ENCODE data around the gene DSCAML1.

DSCAML1 gene

DNA sequence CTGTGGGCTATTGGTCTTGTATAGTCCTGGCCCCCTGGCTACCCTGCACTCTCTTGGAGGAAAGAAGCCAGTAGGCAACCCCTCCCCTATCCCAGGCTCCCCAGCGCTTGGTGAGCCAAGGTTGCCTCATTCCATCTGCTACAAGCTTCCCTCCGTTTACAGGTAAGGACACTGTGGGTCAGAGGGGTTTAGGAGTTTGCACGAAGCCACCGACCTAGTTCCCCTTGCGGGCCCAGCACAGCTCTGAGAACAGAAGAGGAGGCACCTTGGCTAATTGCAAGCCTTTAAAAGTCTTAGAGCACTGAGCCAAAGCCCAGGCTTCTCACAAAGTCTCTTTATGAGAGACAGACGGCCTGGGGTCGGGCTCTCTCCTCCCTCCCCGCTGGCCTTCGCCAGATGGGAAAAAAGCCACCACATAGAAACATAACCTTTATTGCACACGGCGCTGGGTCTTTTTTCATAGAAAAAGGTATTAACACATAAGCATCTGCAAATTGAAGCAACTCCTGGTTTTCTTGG, 369.6 kb downstream of the DSCAML1 start:
- DNase-seq (ENCODE audit: low read depth, low spot score) = no peak

DNA sequence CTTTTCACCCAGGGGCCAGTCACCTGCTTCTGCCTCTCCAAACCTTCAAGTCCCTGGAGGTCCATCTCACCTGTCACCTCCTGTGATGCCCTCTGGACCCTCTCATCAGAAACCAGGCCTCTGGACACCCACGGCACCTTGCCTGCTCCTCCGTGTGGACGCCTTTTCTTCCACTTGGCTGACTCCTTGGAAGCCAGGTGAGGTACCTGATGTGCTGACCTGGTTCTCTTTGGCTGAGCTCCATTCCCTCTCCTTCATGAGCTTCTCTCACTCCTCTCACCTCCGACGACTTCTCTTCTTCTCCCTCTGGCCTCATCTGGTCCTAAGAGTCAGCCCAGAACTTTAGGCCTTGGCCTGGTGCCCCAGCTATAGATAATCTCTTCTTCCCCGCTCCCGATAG, 370.1 kb downstream of the DSCAML1 start:
- no peak for DNase-seq (ENCODE audit: low read depth, low spot score)

DNA sequence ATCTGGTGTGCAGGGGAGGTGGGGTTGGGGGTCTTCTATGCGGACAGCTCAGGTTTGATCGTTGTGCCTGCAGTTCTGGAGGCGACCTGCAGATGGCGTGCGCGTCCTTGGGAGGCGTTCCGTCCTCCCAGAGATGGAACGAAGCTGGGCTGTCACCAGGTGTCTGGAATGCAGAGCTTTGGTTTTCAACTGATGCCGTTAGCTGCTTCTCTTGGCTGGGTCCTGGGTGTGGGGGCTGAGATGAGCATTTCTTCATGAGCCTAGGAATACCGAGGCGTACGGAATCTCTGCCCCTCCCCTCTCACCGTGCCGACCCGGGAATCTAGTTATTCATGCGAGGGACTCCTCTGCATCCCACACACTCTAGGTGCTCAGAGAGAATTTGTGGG, 370.7 kb downstream of the DSCAML1 start:
- DNase-seq (ENCODE audit: low read depth, low spot score) = no peak

DNA sequence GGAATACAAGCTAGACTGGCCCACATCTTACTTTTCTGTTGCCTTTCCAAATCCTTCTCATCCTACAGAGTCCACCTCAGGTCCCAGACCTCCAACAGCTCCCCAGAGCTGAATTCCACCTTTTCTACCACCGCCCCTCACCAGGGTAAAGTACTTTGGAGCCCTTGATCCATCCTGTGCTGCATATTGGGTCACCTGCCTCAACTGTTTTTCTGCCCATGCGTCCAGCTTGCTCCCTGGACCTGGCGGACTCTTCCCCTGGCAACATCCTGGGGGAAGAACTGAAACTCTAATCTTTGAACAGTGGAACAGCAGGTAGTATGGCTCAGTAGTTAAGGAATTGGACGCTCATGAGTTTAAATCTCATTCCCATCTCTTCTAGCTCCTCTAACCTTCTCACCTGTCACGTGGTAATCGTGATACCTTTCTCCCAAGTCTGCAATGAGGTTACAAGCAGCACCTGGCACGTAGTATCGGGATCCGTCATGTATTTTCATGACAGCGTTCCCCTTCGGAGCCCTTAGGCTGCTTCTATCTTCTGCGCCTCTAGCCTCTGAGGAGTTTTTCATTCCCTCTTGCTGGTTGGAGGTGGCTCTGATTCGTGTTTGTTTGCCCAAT, 371.2 kb downstream of the DSCAML1 start:
- no peak for DNase-seq (ENCODE audit: low read depth, low spot score)

DNA sequence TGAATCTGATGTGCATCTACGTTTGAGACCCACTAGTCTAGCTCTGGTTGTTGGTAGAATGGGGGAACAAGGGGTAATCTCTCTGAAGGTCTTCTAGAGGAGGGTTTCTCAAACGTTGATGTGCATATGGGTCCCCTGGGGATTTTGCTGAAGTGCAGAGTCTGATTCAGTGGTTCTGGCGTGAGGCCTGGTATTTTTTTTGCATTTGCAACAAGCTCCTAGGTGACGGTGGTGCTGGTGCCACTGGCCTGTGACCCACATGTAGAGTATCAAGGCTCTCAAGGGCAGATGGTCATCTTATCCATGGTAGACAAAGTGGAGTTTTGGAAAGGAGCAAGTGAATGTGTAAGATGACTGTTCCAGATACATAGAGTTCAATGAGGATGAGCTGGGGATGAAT, 372.2 kb downstream of the DSCAML1 start:
- no peak for DNase-seq (ENCODE audit: low read depth, low spot score)

DNA sequence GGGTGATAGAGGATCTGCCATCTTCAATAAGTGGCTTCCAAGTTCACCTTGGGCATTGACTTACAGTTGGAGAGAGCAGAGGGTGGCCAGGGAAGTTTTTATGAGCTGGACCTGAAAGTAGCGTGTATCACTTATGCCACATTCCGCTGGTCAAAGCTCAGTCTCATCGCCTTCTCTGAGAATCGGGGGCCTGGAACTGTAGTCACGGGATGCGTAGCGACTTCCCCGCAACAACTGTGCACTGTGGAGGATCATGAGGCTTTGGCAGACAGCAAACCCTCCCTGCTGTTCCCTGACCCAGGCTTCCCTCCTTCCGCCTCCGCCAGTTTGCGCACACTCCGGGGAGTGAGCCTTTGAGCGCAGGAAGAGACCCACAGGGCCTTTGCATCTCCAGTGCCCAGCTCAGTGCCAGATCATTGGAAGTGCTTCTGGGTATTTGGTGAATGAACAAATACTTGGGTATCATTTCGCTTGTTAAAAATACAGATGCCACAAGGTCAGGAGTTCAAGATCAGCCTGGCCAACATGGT, 373.9 kb downstream of the DSCAML1 start:
- no peak for DNase-seq (ENCODE audit: low read depth, low spot score)

DNA sequence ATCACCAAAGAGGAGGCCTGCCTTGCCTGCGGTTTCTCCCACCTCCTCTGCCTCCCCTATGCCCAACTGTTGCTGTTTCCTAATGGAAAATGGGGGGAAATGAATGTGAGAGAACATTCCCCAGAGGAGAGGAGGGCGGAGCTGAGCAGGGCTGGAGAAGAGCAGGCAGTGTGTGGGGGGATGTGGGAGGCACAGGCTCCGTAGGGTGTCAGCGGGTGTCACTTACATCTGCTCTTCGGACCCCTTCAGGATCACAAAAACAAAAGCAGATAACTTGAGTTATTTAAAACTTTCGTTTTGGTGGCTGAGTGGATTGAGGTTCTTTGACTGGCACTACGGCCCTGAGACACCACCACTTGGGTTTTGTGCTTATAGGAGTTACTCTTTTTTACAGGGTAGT, 375.5 kb downstream of the DSCAML1 start:
- no peak for DNase-seq (ENCODE audit: low read depth, low spot score)

DNA sequence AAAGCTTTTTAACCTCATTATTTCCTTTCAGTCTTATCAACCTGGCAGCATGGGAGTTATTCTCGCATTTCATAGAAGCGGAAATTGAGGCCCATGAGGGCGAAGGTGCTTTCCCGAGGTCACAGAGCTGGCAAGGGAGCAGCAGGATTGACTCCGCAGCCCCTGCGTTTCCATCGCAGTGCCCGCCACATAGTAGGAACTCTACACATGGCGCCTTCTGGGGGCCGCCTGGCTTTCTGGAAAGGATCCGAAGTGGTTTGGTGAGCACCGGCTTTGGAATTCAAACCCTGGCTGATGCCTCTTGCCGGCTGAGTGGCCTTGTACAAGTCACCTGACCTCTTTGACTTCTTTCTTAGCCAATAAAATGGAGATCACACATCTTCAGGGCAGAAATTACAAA, 376.0 kb downstream of the DSCAML1 start:
- DNase-seq (ENCODE audit: low read depth, low spot score) = no peak

DNA sequence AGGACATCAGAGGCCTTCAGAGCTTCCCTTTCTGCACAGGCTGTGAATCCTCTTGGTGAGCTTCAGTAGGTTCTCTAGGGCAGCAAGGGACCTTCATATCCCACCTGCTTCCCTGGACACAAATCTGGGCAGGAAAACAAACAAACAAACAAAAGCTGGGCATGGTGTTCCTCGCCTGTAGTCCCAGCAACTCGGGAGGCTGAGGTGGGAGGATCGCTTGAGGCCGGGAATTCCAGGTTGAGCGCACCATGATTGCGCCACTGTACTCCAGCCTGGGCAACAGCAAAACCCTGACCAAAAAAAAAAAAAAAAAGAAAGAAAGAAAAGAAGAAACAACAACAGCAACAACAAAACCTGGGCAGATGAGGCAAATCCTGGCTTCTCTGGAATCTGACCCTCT, 376.4 kb downstream of the DSCAML1 start:
- no peak for DNase-seq (ENCODE audit: low read depth, low spot score)

DNA sequence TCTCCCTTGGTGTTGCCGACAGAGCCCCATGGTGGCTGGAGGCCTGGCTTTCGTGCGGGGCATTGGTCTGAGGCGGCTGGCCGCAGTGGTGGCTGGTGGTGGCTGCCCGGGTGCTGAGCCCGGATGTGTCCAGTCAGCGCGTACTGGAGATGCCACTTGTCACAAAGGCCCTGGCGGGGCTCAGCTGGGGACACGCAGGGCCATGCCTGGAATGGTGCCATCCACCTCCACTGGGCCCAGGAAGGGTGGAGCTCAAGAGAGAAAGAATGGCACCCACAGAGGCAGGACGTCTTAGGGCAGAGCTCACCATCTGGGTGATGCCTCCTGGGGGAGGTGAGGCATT, 376.9 kb downstream of the DSCAML1 start:
- DNase-seq (ENCODE audit: low read depth, low spot score) = no peak

DNA sequence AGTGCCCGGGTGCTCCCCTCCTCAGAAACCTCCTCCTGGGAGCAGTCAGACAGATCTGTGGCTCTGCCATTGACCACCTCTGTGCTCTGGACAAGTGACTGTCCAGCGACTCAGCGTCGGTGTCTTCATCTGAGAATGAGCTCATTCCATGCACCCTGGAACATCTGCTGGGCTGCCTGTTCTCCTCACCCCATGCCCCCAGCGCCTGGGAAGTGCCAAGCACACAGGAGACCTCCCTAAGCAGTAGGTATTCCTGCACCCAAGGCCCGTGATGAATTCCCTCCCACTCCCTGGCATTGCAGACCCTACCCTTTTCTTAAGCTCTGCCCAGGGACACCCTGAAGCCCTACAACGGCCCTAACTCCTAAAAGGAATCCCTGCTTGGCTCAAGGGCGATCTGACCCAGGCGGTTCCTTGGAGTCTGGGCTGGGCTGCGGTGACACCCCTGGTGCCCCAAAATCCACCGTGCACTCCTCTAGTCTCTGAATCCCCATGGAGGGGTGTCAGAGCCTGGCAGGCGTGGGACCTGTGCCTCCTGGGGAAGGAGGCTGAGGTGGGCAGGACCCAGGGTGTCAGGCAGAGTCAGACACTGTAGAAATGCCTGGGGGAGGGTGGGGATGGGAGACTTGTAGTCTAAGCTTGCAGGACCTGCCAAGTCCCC, 377.4 kb downstream of the DSCAML1 start:
- no peak for DNase-seq (ENCODE audit: low read depth, low spot score)

DNA sequence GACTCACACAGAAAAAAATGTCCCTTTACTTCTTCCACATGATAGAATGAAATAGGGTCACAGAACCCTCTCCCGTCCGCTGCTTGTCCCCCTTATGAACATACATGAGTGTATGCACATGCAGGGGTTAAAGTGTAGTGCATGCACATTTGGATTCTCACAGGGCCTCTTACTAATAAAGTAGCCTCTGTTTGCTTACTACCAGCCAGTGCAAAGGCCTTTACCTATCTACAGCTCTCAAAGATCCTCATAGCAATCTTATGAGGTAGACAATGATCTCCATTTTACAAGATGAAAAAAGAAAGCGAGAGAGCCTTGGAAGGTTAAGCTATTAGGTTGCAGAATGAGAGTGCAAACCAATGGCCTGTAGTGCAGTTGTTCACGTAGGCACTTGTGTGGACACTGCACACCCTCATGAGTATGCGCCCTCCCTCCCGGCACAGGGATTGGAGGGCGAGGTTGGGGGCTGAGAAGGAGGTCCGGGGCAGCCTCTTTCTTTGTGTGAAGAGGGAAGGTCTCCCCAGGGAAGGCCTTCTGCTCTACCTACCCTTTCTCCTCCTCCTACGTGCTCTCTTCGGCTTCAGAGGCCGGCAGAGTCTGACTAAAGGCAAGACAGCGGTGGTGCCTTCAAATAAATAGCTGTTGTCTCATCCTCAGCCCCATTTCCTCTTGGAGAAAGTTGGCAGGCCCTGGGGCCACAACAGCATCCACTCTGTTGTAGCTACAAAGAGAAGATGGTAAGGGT, 378.1 kb downstream of the DSCAML1 start:
- no peak for DNase-seq (ENCODE audit: low read depth, low spot score)

DNA sequence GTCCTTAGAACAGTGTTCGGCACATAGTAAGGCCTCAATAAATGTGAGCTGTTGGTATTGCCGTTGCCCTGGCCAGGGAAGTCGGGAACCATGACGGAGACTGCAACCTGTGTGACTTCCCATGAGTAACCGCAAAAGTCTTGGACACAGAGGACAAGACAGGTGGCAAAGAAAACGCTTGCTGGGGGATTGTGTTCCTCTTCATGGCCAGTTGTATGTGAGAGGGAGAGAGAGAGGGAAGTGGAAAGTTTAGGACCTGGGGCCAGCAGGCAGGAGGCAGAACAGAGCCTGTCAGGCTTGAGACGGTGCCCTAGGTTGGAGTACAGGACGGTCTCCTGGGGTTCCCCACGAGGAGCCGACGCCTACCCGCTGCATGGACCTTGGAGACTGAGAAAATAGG, 379.2 kb downstream of the DSCAML1 start:
- no peak for DNase-seq (ENCODE audit: low read depth, low spot score)

DNA sequence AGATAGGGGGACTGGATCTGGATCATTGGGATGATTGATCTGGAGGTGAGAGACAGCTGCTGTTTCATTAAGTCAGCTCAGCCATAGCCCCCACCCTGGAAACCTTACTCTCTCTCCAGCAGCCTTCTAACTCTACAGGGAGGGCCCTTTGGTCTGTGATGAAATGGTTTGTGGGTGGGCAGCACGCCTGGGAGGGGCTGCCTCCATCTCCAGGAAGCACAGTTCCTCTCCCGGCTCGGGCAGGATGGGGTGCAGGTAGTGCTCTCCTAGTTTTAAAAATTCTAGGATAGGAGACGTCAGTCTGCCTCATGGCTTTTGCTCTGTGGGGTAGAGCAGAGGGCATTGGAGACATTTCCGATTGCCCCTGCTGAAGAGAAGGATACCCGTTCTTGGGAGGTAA, 379.7 kb downstream of the DSCAML1 start:
- no peak for DNase-seq (ENCODE audit: low read depth, low spot score)

DNA sequence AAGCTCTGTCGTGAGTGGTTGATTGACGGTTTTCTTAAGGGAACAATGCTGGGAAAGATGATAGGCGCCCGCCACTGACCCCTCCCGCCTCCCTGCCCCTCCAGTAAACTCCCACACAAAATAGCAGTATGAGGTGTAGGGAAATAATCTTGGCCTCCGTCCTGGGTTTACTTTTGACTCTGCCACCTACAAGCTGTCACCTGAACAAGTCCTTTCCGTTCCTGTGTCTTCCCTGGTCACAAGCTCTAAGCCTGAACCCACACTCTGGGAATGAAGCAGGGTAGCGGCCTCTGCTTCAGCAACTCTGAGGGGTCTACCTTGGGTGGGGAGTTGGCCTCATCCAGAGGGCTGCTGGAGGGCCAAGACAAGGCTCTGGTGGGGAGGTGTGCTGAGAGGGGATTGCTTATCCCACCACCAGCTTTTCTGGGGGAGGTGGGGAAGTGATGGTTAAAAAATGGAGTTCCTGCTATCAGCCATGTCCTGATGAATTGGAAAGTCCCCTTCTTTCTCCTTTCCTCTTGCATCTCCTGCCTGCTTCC, 381.6 kb downstream of the DSCAML1 start:
- DNase-seq (ENCODE audit: low read depth, low spot score) = no peak

DNA sequence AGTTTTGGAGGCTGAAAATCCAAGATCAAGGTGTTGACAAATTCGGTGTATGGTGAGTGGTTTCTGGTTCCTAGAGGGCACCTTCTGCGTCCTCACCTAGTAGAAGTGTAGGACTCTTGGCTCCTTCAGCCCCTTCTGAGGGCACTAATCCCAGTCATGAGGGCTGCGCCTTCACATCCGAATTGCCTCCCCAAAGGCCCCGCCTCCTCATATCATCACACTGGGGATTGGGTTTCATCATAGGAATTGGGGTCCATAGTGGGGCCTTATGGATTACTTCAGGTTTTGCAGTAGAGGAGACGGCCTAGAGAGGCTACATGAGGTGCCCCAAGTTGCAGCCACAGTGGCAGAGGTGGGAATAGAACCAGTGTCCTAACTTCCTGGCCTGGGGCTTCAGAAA, 382.3 kb downstream of the DSCAML1 start:
- no peak for DNase-seq (ENCODE audit: low read depth, low spot score)

DNA sequence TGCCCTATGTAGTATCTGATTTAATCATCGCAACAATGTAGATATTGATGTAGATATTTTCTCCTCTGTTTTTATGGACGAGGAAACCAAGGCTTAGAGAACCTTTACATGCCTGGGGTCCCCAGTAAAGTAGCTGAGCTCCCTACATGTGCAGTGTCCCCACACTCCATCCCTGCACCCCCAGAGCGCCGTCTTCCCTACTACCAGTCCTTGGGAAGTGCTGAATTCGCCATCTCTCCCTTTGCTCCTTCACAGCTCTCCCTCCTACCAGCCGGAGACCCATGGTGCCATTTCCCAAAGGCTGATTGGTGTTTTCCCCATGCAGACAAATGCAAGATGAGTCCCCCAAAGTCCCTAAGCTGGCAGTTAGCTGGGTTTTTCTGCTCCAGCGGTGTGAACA, 383.4 kb downstream of the DSCAML1 start:
- no peak for DNase-seq (ENCODE audit: low read depth, low spot score)

DNA sequence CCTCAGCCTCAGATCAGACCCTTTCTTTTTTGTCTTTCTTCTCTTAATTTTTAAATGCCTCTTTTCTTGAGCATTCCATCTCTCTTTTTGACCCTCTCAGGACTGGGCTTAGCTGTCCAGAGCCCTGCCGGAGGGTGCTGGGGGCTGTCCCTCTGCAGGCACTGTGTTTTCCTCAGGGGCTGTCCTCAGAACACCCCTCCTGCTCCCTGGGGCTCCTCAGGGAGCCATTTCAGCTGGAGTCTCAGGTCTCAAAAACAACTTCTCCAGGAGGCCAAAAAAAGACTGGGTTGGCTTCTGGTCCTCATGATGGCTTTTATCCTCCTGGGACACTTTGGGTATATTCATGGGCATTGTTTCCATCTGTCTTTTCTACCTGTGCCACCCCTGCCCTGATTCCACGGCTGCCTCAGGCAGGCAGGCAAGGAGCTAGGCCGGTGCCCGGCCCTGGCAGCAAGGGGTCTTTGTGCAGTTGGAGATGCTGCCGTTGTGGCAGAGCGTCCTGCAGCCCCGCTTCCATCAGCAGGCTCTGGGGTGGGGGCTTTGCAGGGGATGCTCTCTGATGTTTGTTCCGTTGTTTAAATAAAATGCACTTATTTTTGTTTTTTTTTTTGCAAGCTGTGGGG, 384.3 kb downstream of the DSCAML1 start:
- no peak for DNase-seq (ENCODE audit: low read depth, low spot score)

DNA sequence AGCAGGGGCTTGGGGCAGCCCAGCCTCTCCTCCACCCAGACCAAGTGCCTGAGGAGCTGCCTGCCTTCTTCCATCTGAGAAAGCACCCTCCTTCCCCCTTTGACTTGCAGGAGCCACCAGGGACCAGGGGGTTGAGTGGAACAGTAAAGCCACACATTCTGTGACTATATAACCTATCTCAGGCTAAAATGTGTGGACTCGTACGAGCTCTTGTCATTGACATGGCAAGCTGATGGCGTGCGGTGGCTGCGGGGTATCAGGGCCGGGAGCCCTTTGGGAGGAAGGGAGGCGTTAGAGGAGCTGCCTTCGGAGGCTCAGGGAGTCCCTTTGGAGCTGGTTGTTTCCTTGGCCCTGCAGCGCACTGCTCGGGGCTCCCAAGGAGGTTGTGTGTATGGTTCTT, 384.8 kb downstream of the DSCAML1 start:
- no peak for DNase-seq (ENCODE audit: low read depth, low spot score)

DNA sequence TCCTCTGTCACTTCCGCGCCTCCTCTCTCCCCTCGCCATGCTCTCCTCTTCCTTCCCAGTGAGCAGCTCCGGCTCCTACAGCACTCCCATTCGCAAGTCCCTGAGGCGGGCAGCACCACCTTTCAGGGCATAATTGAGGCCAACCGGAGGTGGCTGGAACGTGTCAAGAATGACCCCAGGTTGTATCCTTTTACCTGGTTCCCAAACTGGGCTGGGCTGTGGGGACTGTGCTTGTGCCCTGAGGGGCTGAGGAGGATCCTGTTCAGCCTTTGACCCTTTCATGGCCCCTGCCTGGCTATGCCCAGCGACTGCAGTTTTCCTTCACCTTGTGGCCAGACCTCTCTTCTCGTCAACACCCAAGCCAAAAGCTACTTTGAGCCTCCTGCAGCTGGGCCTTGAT, 385.3 kb downstream of the DSCAML1 start:
- DNase-seq (ENCODE audit: low read depth, low spot score) = no peak

DNA sequence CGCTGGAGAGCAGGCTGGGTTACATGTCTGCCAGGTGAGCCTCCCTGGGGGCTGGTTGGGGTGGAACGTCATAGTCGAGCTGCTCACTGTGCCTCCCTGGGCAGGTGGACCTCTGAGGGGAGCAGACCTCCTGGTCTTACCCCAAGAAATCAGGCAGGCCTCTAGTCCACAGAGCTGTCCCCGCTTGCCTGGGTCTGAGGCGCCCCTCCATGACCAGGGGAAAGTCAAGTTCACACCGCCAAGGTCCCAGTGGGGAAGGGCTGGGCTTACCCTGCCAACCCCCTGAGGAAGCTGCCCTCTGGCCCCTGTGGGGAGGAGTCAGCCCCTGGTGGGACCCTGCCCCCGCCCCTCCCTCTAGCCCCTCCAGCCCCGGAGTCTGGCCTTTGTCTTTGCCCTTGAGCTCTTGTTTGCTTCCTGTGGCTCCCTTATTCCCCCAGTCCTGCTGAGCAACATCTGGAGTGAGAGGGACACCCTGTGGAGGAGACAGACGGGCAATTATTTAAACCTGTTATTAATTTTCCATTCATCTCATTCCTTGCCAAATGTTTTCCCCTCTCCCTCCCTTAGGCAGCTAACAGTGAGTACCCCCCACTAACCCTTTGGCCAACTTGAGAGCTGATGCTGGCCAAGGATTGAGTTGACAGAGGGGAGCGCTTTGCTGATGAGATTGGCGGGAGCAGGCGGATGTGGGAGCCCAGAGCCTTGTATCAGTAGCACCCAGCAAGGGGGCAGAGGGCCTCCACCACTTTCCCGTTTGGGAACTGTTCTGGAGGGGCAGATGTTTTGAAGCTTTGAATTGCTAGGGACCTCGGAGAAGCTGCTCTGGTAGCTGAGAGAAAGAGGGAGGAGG, 385.9 kb downstream of the DSCAML1 start:
- no peak for DNase-seq (ENCODE audit: low read depth, low spot score)

All from brain pericyte (primary cell).